CD14-positive monocyte (primary cell): ENCODE data around the gene STPG3. TPM values are rescaled to one million over a fixed set of nuclear protein-coding genes. Genes with fewer than 3 reads are reported as not detected.

Experiments used
- DNase-seq, 3 donors: peaks; one replicate each; pipeline ENCODE4 v3.0.0-alpha.2; 2011 to 2022
- H2AFZ ChIP-seq: 2 replicates; pipeline ENCODE4 v1.6.0; 2012; ENCODE audit warnings: mild to moderate bottlenecking, low read depth, low read length, inconsistent platforms; ENCODE audit not compliant: insufficient read depth, poor library complexity, severe bottlenecking
- H3K27ac ChIP-seq, 2 donors: 1 replicate in 1 of 2; 2 replicates in 1 of 2; pipeline ENCODE4 v1.5.1; 2012 to 2013; ENCODE audit warnings: low read length in 2 of 2, control low read depth in 1 of 2, inconsistent platforms in 1 of 2, low read depth in 1 of 2, mild to moderate bottlenecking in 1 of 2
- H3K27me3 ChIP-seq, 2 donors: one replicate each; pipeline versions ENCODE4 v1.6.0 to v1.6.1; 2011 to 2013; ENCODE audit warnings: low read length in 2 of 2; ENCODE audit not compliant: control insufficient read depth in 2 of 2, insufficient read depth in 2 of 2
- H3K36me3 ChIP-seq, 2 donors: replicated peaks in 1 of 2; 1 replicate in 1 of 2; 2 replicates in 1 of 2; pipeline versions ENCODE4 v1.5.1 to v1.6.1; 2012 to 2013; ENCODE audit warnings: low read length in 2 of 2, control low read depth in 1 of 2, inconsistent platforms in 1 of 2, mild to moderate bottlenecking in 1 of 2; ENCODE audit not compliant: insufficient read depth in 2 of 2, control insufficient read depth in 1 of 2
- H3K4me1 ChIP-seq, 2 donors: 1 replicate in 1 of 2; 2 replicates in 1 of 2; pipeline versions ENCODE4 v1.5.1 to v1.6.1; 2012 to 2013; ENCODE audit warnings: low read length in 2 of 2, control low read depth in 1 of 2, inconsistent platforms in 1 of 2, mild to moderate bottlenecking in 1 of 2, moderate library complexity in 1 of 2; ENCODE audit not compliant: insufficient read depth in 2 of 2, control insufficient read depth in 1 of 2
- H3K4me2 ChIP-seq: replicated peaks from 2 replicates; pipeline ENCODE3; 2012; ENCODE audit warnings: low read length, moderate library complexity, mild to moderate bottlenecking; ENCODE audit not compliant: poor library complexity, severe bottlenecking; ENCODE audit errors: extremely low read depth
- H3K4me3 ChIP-seq, 3 experiments: fragments of 200-600 bp in 1 of 3; sonication (generic) in 1 of 3; replicated peaks in 1 of 3; 1 replicate in 2 of 3; 2 replicates in 1 of 3; pipeline ENCODE4 v1.5.1; 2011 to 2013; ENCODE audit warnings: low read length in 3 of 3, mild to moderate bottlenecking in 3 of 3, control low read depth in 2 of 3, low read depth in 2 of 3, inconsistent platforms in 1 of 3, moderate library complexity in 1 of 3
- H3K79me2 ChIP-seq: 2 replicates; pipeline ENCODE4 v1.6.0; 2012; ENCODE audit warnings: mild to moderate bottlenecking, control low read depth, inconsistent platforms, low read length, moderate library complexity; ENCODE audit not compliant: insufficient read depth
- H3K9ac ChIP-seq: 2 replicates; pipeline ENCODE4 v1.6.0; 2017; ENCODE audit warnings: low read length, mild to moderate bottlenecking; ENCODE audit not compliant: insufficient read depth, poor library complexity, severe bottlenecking
- H3K9me3 ChIP-seq, 2 donors: replicated peaks in 1 of 2; 1 replicate in 1 of 2; 2 replicates in 1 of 2; pipeline versions ENCODE4 v1.5.1 to v1.6.1; 2012 to 2013; ENCODE audit warnings: low read length in 2 of 2, control low read depth in 1 of 2; ENCODE audit not compliant: control insufficient read depth in 1 of 2, insufficient read depth in 1 of 2
- H4K20me1 ChIP-seq: 2 replicates; pipeline ENCODE4 v1.6.0; 2012; ENCODE audit warnings: mild to moderate bottlenecking, low read length, control low read depth, moderate library complexity; ENCODE audit not compliant: insufficient read depth
- H3K27ac Mint-ChIP-seq, 7 donors: one replicate each; pipeline ENCODE4 v1.8.0; 2020; ENCODE audit warnings: mild to moderate bottlenecking in 7 of 7, mixed read lengths in 7 of 7, moderate library complexity in 6 of 7, inconsistent platforms in 2 of 7
- H3K27me3 Mint-ChIP-seq, 3 donors: one replicate each; pipeline ENCODE4 v1.8.0; 2021 to 2022; ENCODE audit warnings: low read depth in 3 of 3, mild to moderate bottlenecking in 3 of 3, mixed read lengths in 3 of 3, moderate library complexity in 3 of 3, inconsistent platforms in 1 of 3
- H3K36me3 Mint-ChIP-seq, 2 donors: one replicate each; pipeline ENCODE4 v1.8.0; 2020; ENCODE audit warnings: mixed read lengths in 2 of 2, inconsistent platforms in 1 of 2, mild to moderate bottlenecking in 1 of 2
- H3K4me1 Mint-ChIP-seq: one replicate; pipeline ENCODE4 v1.8.0; 2020; ENCODE audit warnings: mild to moderate bottlenecking, mixed read lengths
- H3K4me3 Mint-ChIP-seq, 2 donors: one replicate each; pipeline ENCODE4 v1.8.0; 2020; ENCODE audit warnings: mild to moderate bottlenecking in 2 of 2, mixed read lengths in 2 of 2, moderate library complexity in 1 of 2
- H3K9me3 Mint-ChIP-seq, 7 donors: one replicate each; pipeline ENCODE4 v1.8.0; 2020 to 2022; ENCODE audit warnings: mixed read lengths in 7 of 7, mild to moderate bottlenecking in 6 of 7, moderate library complexity in 6 of 7, inconsistent platforms in 2 of 7
- WGBS: methylation state at CpG from one replicate; pipeline ENCODE4 v1.1.5; 2013; ENCODE audit warnings: missing lambda C conversion rate; ENCODE audit not compliant: insufficient coverage; 5-methylcytosine and 5-hydroxymethylcytosine counted together
- intact Hi-C, 2 donors: fragments of 100-400 bp; cut with micrococcal nuclease; formaldehyde crosslinking; loops; one replicate each; pipeline versions ENCODE4 v1.15.0 to v1.15.1; 2023
- polyA plus RNA-seq, 3 donors: library from polyadenylated mRNA; depleted of rRNA in 1 of 3; unstranded in 2 of 3; stranded (reverse) in 1 of 3; fragments of 300-500 nt in 2 of 3; fragments of >200 nt in 1 of 3; fragmentation: Illumina TruSeq in 2 of 3; gene quantifications; 1 replicate in 2 of 3; 2 replicates in 1 of 3; pipeline ENCODE4 v1.2.3, GENCODE V29; 2012 to 2021
- TF ChIP-seq, protein P1 (sequence below): fragments of 200-600 bp; IDR thresholded peaks from one replicate; pipeline ENCODE4 v1.8.0; 2022; ENCODE audit warnings: antibody characterized with exemption, mild to moderate bottlenecking

Gene STPG3
- polyA plus RNA-seq, 3 donors: not detected

DNA sequence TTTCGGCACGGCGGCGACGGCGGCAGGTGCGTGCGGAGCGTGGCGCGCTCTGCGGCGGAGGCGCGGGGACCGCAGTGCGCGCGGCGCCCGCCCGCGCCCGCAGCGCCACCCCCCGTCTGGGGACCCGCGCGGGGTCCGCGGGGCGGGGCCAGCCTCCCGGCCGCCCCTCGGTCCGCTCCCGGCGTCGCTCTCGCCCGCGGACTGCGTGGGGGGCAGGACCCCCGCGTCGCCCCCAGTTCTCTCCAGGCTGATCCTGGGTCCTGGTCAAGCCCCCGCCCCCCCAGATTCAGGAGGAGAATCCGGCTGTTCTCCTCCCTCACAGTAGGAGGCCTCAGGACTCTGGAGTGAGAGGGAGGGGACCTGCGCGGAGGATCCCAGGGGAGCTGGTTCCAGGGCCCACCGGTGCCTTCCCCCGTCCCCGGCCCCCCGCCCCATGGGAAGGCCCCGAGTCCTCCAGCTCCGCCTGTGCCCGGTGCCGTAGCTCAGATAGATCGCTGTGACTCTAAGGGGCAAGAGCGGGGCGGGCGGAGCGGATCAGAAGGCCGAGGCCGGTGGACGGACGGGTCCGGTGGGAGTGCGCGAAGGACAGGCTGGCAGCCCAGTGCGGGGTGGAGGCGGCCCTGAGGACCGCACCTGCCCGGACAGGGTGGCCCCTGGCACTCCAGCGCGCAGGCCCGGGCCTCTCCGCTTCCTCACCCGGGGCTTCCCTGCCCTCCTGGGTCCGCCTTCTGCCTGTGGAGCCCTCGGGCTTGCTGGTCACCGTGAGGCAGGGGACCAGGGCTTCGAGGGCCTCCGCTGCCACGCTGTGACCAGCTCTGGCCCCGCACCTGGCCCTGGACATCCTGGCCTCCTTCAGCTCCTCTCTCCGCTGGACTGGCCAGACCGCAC lies 28.7 kb upstream of the STPG3 start, which contains the start of gene RNF208:
RNF208 (minus strand) TSS at position 51 of the 888 bp plus-strand sequence. CDS start 1,028 bp downstream, outside the sequence.
- H3K9ac ChIP-seq: peak within 1 kb of the TSS; percentile 91
- peak within 1 kb of the TSS; percentile 68 to 90 (median 82) for H3K27ac Mint-ChIP-seq
- H2AFZ ChIP-seq: peak within 1 kb of the TSS; percentile 82

More for the DNA sequence above, 28.7 kb upstream of the STPG3 start, which contains the start of gene RNF208:
- Histone ChIP-seq H3K79me2 (no peaks in the 10 kb centered on the region), H3K27ac (peak within 1 kb of the TSS; percentile 49 to 90), H4K20me1 (no peaks in the 10 kb centered on the region), H3K9me3 (no peaks in the 10 kb centered on the region), H3K27me3 (peaks cover 0 to 19% of the 10 kb centered on the region in 2 donors), H3K4me1 (peaks cover 33 to 45% of the 10 kb centered on the region in 2 donors), H3K4me3 (peak within 1 kb of the TSS; percentile 38 to 92 (median 70)), H3K36me3 (no peaks in the 10 kb centered on the region), H3K4me2 (peak within 1 kb of the TSS; percentile 100)
- Mint-ChIP-seq H3K4me1 (peaks cover 23% of the 10 kb centered on the region), H3K27me3 (peaks cover 6 to 31% (median 13%) of the 10 kb centered on the region in 3 donors), H3K9me3 (no peaks in the 10 kb centered on the region), H3K4me3 (peak within 1 kb of the TSS; percentile 90 to 93), H3K36me3 (no peaks in the 10 kb centered on the region)
- intact Hi-C loops: loop anchor here (1.0 to 5.0 kb wide), 5 partner anchors 17 to 95 kb away; partner anchors contain the start of genes TPRN (in 2 of the 2), ANAPC2 (in 1 of the 2), NDOR1 (in 1 of the 2) and SSNA1 (in 1 of the 2)
- WGBS: 1% methylated on average over 86 of the region's 88 CpGs
- TF ChIP-seq, protein P1, sequence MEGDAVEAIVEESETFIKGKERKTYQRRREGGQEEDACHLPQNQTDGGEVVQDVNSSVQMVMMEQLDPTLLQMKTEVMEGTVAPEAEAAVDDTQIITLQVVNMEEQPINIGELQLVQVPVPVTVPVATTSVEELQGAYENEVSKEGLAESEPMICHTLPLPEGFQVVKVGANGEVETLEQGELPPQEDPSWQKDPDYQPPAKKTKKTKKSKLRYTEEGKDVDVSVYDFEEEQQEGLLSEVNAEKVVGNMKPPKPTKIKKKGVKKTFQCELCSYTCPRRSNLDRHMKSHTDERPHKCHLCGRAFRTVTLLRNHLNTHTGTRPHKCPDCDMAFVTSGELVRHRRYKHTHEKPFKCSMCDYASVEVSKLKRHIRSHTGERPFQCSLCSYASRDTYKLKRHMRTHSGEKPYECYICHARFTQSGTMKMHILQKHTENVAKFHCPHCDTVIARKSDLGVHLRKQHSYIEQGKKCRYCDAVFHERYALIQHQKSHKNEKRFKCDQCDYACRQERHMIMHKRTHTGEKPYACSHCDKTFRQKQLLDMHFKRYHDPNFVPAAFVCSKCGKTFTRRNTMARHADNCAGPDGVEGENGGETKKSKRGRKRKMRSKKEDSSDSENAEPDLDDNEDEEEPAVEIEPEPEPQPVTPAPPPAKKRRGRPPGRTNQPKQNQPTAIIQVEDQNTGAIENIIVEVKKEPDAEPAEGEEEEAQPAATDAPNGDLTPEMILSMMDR: no peak
- DNase-seq: peak in 1 of 3 donors; percentile 47
